ENCODE data around the gene TMEM150B.

- TF ChIP-seq CTCF (IDR thresholded peaks at IDR 0.05) (no peak), POLR2A (IDR thresholded peaks at IDR 0.05) (no peak)
Observed at GRCh38 chr19:55312621-55313512, 12.3 kb downstream of the TMEM150B start.
